Spinal cord (tissue), 10 donors: ENCODE data around the gene SLC1A7. TPM values are rescaled to one million over a fixed set of nuclear protein-coding genes. Genes with fewer than 3 reads are reported as not detected.
A peak's percentile ranks its signal among the peaks of the same experiment; 100 is the strongest.

Source experiments
- DNase-seq, 6 donors: peaks; one replicate each; pipeline versions ENCODE4 v3.0.0 to v3.0.0-alpha.2; 2013 to 2015; ENCODE audit warnings: low spot score in 6 of 6, low read depth in 4 of 6
- H3K27ac ChIP-seq: one replicate; pipeline ENCODE4 v1.5.1; 2013; ENCODE audit warnings: low read depth, low read length, control low read depth
- H3K27me3 ChIP-seq: one replicate; pipeline ENCODE4 v1.6.1; 2013; ENCODE audit warnings: low read length; ENCODE audit not compliant: control insufficient read depth, insufficient read depth
- H3K36me3 ChIP-seq: one replicate; pipeline ENCODE4 v1.6.1; 2013; ENCODE audit warnings: low read length; ENCODE audit not compliant: control insufficient read depth, insufficient read depth
- H3K4me1 ChIP-seq: one replicate; pipeline ENCODE4 v1.6.1; 2013; ENCODE audit warnings: low read length; ENCODE audit not compliant: control insufficient read depth, insufficient read depth
- H3K4me3 ChIP-seq: one replicate; pipeline ENCODE4 v1.5.1; 2013; ENCODE audit warnings: low read depth, low read length, control low read depth
- H3K9me3 ChIP-seq: one replicate; pipeline ENCODE4 v1.6.1; 2013; ENCODE audit warnings: low read length; ENCODE audit not compliant: control insufficient read depth, insufficient read depth
- WGBS: methylation state at CpG from one replicate; pipeline ENCODE4 v1.1.5; 2013; ENCODE audit warnings: missing lambda C conversion rate; ENCODE audit not compliant: insufficient coverage; 5-methylcytosine and 5-hydroxymethylcytosine counted together
- polyA plus RNA-seq, 2 donors: library from polyadenylated mRNA; unstranded; fragments of 120-200 nt; gene quantifications; one replicate each; pipeline ENCODE4 v1.2.1, GENCODE V29; 2013; ENCODE audit not compliant: insufficient read length in 2 of 2
- total RNA-seq, 2 donors: library from RNA; depleted of rRNA in 1 of 2; stranded (reverse); fragments of 120-200 nt in 1 of 2; fragments of >200 nt in 1 of 2; gene quantifications; one replicate each; pipeline versions ENCODE4 v1.2.3 to v1.2.4, GENCODE V29; 2013 to 2014
- donor health status: healthy.

Gene SLC1A7
- total and polyA plus RNA-seq, 4 donors, result 0.06 to 0.48 (median 0.11) TPM; not detected in 1

- Histone ChIP-seq H3K9me3 (no peaks in the 10 kb centered on the region), H3K27me3 (no peaks in the 10 kb centered on the region), H3K4me3 (no peak overlapping the region), H3K36me3 (peaks cover 2% of the 10 kb centered on the region), H3K27ac (no peak overlapping the region), H3K4me1 (peaks cover 7% of the 10 kb centered on the region)
- WGBS, result 75% methylated on average over 16 of the region's 19 CpGs
- peak in 2 of 6 donors; percentile 18 to 38 for DNase-seq
Measured at GRCh38 chr1:53088616-53089300, 53.7 kb downstream of the SLC1A7 start.

- WGBS, result 75% methylated on average over 25 of the region's 27 CpGs
- no peak overlapping the region for H3K4me3 ChIP-seq
- no peaks in the 10 kb centered on the region for H3K27me3 ChIP-seq
- no peak for DNase-seq
- H3K27ac ChIP-seq, result no peak overlapping the region
- H3K4me1 ChIP-seq, result peaks cover 7% of the 10 kb centered on the region
- peaks cover 2% of the 10 kb centered on the region for H3K36me3 ChIP-seq
- no peaks in the 10 kb centered on the region for H3K9me3 ChIP-seq
Measured at GRCh38 chr1:53087332-53088285, 54.8 kb downstream of the SLC1A7 start.

- no peak overlapping the region for H3K4me3 ChIP-seq
Measured at GRCh38 chr1:53086491-53087070, 55.9 kb downstream of the SLC1A7 start.

GRCh38 chr1:53085405-53085804 lies 57.0 kb downstream of the SLC1A7 start:
- Histone ChIP-seq H3K36me3 (peaks cover 2% of the 10 kb centered on the region), H3K4me1 (peaks cover 7% of the 10 kb centered on the region), H3K27ac (no peak overlapping the region), H3K4me3 (no peak overlapping the region), H3K27me3 (no peaks in the 10 kb centered on the region), H3K9me3 (no peaks in the 10 kb centered on the region)
- no peak for DNase-seq
- 83% methylated on average over 8 of the region's 8 CpGs for WGBS

More at GRCh38 chr1:53086491-53087070, 55.9 kb downstream of the SLC1A7 start:
- Histone ChIP-seq H3K27me3 (no peaks in the 10 kb centered on the region), H3K9me3 (no peaks in the 10 kb centered on the region), H3K27ac (no peak overlapping the region), H3K36me3 (peaks cover 2% of the 10 kb centered on the region), H3K4me1 (peaks cover 7% of the 10 kb centered on the region)
- 66% methylated on average over 4 of the region's 4 CpGs for WGBS
- DNase-seq, result peak in 1 of 6 donors; percentile 8

GRCh38 chr1:53084589-53084971 lies 57.9 kb downstream of the SLC1A7 start:
- Histone ChIP-seq H3K9me3 (no peaks in the 10 kb centered on the region), H3K4me1 (peaks cover 7% of the 10 kb centered on the region), H3K4me3 (no peak overlapping the region), H3K27me3 (no peaks in the 10 kb centered on the region), H3K27ac (no peak overlapping the region), H3K36me3 (peaks cover 2% of the 10 kb centered on the region)
- 92% methylated on average over 8 of the region's 8 CpGs for WGBS
- no peak for DNase-seq

- no peak overlapping the region for H3K4me3 ChIP-seq
Measured at GRCh38 chr1:53083636-53084588, 58.5 kb downstream of the SLC1A7 start.

GRCh38 chr1:53082826-53083455 lies 59.5 kb downstream of the SLC1A7 start:
- DNase-seq, result no peak
- 91% methylated on average over 10 of the region's 13 CpGs for WGBS
- Histone ChIP-seq H3K27me3 (no peaks in the 10 kb centered on the region), H3K4me3 (no peak overlapping the region), H3K9me3 (no peaks in the 10 kb centered on the region), H3K36me3 (peaks cover 9% of the 10 kb centered on the region), H3K4me1 (peaks cover 4% of the 10 kb centered on the region), H3K27ac (no peak overlapping the region)

More at GRCh38 chr1:53083636-53084588, 58.5 kb downstream of the SLC1A7 start:
- Histone ChIP-seq H3K27ac (no peak overlapping the region), H3K9me3 (no peaks in the 10 kb centered on the region), H3K36me3 (peaks cover 2% of the 10 kb centered on the region), H3K27me3 (no peaks in the 10 kb centered on the region), H3K4me1 (peaks cover 4% of the 10 kb centered on the region)
- 78% methylated on average over 16 of the region's 17 CpGs for WGBS
- DNase-seq, result no peak

GRCh38 chr1:53081384-53082066 lies 60.9 kb downstream of the SLC1A7 start:
- Histone ChIP-seq H3K4me1 (peaks cover 4% of the 10 kb centered on the region), H3K36me3 (peaks cover 9% of the 10 kb centered on the region), H3K4me3 (no peak overlapping the region), H3K27me3 (no peaks in the 10 kb centered on the region), H3K27ac (no peak overlapping the region), H3K9me3 (no peaks in the 10 kb centered on the region)
- WGBS, result 62% methylated on average over 13 of the region's 14 CpGs
- DNase-seq, result no peak
